ENCODE results near the gene NPPA. TPM values are rescaled to one million over a fixed set of nuclear protein-coding genes. Genes with fewer than 3 reads are reported as not detected.

The NPPA gene
- total and polyA plus RNA-seq, 9 of the 15 experiments (the other 6 are each of a cell fraction or from before 2014, with no cell fraction given), result not detected

GRCh38 chr1:11858968-11859871 lies 11.6 kb upstream of the NPPA start (continued):
- TF ChIP-seq RBM17 (IDR thresholded peaks at IDR 0.05; ENCODE audit: borderline replicate concordance, low read depth, low read length), result no peak
- no peak for TF ChIP-seq ZNF134 (CRISPR knock-in tag; conservative IDR thresholded peaks at IDR 0.05)
- TF ChIP-seq SIRT6 (IDR thresholded peaks at IDR 0.05; ENCODE audit: low read depth, low read length), result no peak
- TF ChIP-seq IRF9 (tag; IDR thresholded peaks at IDR 0.05), result no peak
- peak in 1 of 2 experiments; percentile 46; a peak in 2 of 4 replicates for TF ChIP-seq RAD21 (CRISPR knock-in tag; conservative IDR thresholded peaks at IDR 0.05 in 1 of 2, IDR thresholded peaks at IDR 0.05 in 1 of 2)
- TF ChIP-seq, protein P1, sequence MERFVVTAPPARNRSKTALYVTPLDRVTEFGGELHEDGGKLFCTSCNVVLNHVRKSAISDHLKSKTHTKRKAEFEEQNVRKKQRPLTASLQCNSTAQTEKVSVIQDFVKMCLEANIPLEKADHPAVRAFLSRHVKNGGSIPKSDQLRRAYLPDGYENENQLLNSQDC (CRISPR knock-in tag; IDR thresholded peaks at IDR 0.05), result no peak
- TF ChIP-seq, protein P2, sequence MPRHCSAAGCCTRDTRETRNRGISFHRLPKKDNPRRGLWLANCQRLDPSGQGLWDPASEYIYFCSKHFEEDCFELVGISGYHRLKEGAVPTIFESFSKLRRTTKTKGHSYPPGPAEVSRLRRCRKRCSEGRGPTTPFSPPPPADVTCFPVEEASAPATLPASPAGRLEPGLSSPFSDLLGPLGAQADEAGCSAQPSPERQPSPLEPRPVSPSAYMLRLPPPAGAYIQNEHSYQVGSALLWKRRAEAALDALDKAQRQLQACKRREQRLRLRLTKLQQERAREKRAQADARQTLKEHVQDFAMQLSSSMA (CRISPR knock-in tag; IDR thresholded peaks at IDR 0.05), result no peak
- TF ChIP-seq TAF1 (IDR thresholded peaks at IDR 0.05; ENCODE audit: control insufficient read depth, extremely low read depth, insufficient read depth, low read length, severe bottlenecking), result no peak
- no peak for TF ChIP-seq NELFE (IDR thresholded peaks at IDR 0.05; ENCODE audit: insufficient read depth, insufficient read length)
- TF ChIP-seq ZNF740 (CRISPR knock-in tag; IDR thresholded peaks at IDR 0.05), result peak; percentile 31; the same call in 1 of the 2 replicates
- TF ChIP-seq ZNF740 (tag; IDR thresholded peaks at IDR 0.05), result no peak
- no peak for TF ChIP-seq KDM4B (IDR thresholded peaks at IDR 0.05; ENCODE audit: borderline replicate concordance in 2 of 2, low read depth in 1 of 2)
- TF ChIP-seq, protein P3, sequence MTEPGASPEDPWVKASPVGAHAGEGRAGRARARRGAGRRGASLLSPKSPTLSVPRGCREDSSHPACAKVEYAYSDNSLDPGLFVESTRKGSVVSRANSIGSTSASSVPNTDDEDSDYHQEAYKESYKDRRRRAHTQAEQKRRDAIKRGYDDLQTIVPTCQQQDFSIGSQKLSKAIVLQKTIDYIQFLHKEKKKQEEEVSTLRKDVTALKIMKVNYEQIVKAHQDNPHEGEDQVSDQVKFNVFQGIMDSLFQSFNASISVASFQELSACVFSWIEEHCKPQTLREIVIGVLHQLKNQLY (CRISPR knock-in tag; conservative IDR thresholded peaks at IDR 0.05), result peak in 1 of 2 experiments; percentile 95; a peak in 2 of 4 replicates
- TF ChIP-seq ZNF184 (CRISPR knock-in tag; IDR thresholded peaks at IDR 0.05), result no peak
- TF ChIP-seq MAX (CRISPR knock-in tag; IDR thresholded peaks at IDR 0.05), result peak; percentile 87
- TF ChIP-seq HDAC8 (tag; IDR thresholded peaks at IDR 0.05), result no peak
- no peak for TF ChIP-seq NFATC3 (IDR thresholded peaks at IDR 0.05)
- TF ChIP-seq BRF2 (IDR thresholded peaks at IDR 0.05; ENCODE audit: borderline replicate concordance, insufficient read depth, insufficient read length), result no peak
- no peak for TF ChIP-seq POLR2AphosphoS2 (IDR thresholded peaks at IDR 0.05; ENCODE audit: low read length)
- TF ChIP-seq GTF2A2 (tag; IDR thresholded peaks at IDR 0.05), result no peak
- TF ChIP-seq ZKSCAN8 (CRISPR knock-in tag; IDR thresholded peaks at IDR 0.05), result no peak
- TF ChIP-seq ELF1 (tag; IDR thresholded peaks at IDR 0.05), result no peak

Data from K562 (cell line).